Peyer's patch (tissue), 4 donors: ENCODE measurements around the gene CTBP2.

Experiments
- POLR2A ChIP-seq, 2 donors: fragments of 450-650 bp; IDR thresholded peaks; one replicate each; pipeline ENCODE4 v1.5.1; 2017; ENCODE audit warnings: antibody characterized with exemption in 2 of 2, mild to moderate bottlenecking in 2 of 2, moderate library complexity in 2 of 2
- TF ChIP-seq, protein P1 (sequence below), 6 experiments: fragments of 450-650 bp in 4 of 6; fragments of 200-600 bp in 2 of 6; sonication (generic) in 1 of 6; IDR thresholded peaks; one replicate each; pipeline ENCODE4 v1.5.1; 2017 to 2019; ENCODE audit warnings: antibody characterized with exemption in 6 of 6, mild to moderate bottlenecking in 3 of 6, moderate library complexity in 1 of 6

GRCh38 chr10:125162120-125162931 lies 2.0 kb upstream of the CTBP2 start:
- TF ChIP-seq, protein P1, sequence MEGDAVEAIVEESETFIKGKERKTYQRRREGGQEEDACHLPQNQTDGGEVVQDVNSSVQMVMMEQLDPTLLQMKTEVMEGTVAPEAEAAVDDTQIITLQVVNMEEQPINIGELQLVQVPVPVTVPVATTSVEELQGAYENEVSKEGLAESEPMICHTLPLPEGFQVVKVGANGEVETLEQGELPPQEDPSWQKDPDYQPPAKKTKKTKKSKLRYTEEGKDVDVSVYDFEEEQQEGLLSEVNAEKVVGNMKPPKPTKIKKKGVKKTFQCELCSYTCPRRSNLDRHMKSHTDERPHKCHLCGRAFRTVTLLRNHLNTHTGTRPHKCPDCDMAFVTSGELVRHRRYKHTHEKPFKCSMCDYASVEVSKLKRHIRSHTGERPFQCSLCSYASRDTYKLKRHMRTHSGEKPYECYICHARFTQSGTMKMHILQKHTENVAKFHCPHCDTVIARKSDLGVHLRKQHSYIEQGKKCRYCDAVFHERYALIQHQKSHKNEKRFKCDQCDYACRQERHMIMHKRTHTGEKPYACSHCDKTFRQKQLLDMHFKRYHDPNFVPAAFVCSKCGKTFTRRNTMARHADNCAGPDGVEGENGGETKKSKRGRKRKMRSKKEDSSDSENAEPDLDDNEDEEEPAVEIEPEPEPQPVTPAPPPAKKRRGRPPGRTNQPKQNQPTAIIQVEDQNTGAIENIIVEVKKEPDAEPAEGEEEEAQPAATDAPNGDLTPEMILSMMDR (IDR thresholded peaks at IDR 0.05), result no peak
- no peak for TF ChIP-seq POLR2A (IDR thresholded peaks at IDR 0.05)
